SK-N-SH (cell line): ENCODE measurements around the gene ABCG4. TPM values are rescaled to one million over a fixed set of nuclear protein-coding genes. Genes with fewer than 3 reads are reported as not detected.

Experiments
- CTCF ChIA-PET: fragments of 300-600, 350-600 bp; formaldehyde crosslinking; extraction: SDS; loops from one replicate; lab custom pipeline; 2021; lab: Yijun Ruan, JAX
- POLR2A ChIA-PET: fragments of 350-600 bp; sonication (Branson Sonifier 250); formaldehyde crosslinking; extraction: SDS; loops from one replicate; lab custom pipeline; 2020; ENCODE audit warnings: antibody characterized with exemption, inconsistent platforms; lab: Yijun Ruan, JAX
- DNase-seq: peaks from one replicate; pipeline ENCODE4 v3.0.0; 2012
- H2AFZ ChIP-seq: fragments of 200-600 bp; sonication (generic); 2 replicates; pipeline ENCODE4 v1.8.1; 2016; ENCODE audit warnings: antibody characterized with exemption, mild to moderate bottlenecking, low read depth
- H3F3A ChIP-seq: fragments of 200-600 bp; sonication (generic); replicated peaks from 2 replicates; pipeline ENCODE3; 2016; ENCODE audit warnings: antibody characterized with exemption, mild to moderate bottlenecking; ENCODE audit not compliant: insufficient read depth
- H3K27ac ChIP-seq, 2 experiments: fragments of 200-500 bp in 1 of 2; fragments of 200-600 bp in 1 of 2; sonication (Bioruptor generic) in 1 of 2; sonication (generic), shearing (Covaris generic) in 1 of 2; 2 replicates each; pipeline versions ENCODE4 v1.5.1 to v1.6.1; 2014 to 2016; ENCODE audit warnings: low read depth in 2 of 2, inconsistent platforms in 1 of 2, low read length in 1 of 2, mild to moderate bottlenecking in 1 of 2, mixed read lengths in 1 of 2
- H3K27me3 ChIP-seq: fragments of 200-600 bp; sonication (generic), shearing (Covaris generic); 2 replicates; pipeline ENCODE4 v1.6.1; 2016; ENCODE audit warnings: mixed run types; ENCODE audit not compliant: insufficient read depth
- H3K36me3 ChIP-seq, 2 experiments: fragments of 200-500 bp in 1 of 2; fragments of 200-600 bp in 1 of 2; sonication (Bioruptor generic) in 1 of 2; sonication (generic) in 1 of 2; replicated peaks in 1 of 2; 2 replicates each; pipeline versions ENCODE3 to v1.5.1; 2014 to 2016; ENCODE audit warnings: low read length in 1 of 2, mild to moderate bottlenecking in 1 of 2; ENCODE audit not compliant: insufficient read depth in 2 of 2, control insufficient read depth in 1 of 2
- H3K4me1 ChIP-seq, 2 experiments: fragments of 200-500 bp in 1 of 2; fragments of 200-600 bp in 1 of 2; sonication (Bioruptor generic) in 1 of 2; sonication (generic), shearing (Covaris generic) in 1 of 2; 2 replicates each; pipeline versions ENCODE4 v1.5.1 to v1.6.1; 2014 to 2016; ENCODE audit warnings: low read depth in 1 of 2, low read length in 1 of 2, mixed run types in 1 of 2; ENCODE audit not compliant: insufficient read depth in 2 of 2, control insufficient read depth in 1 of 2
- H3K4me2 ChIP-seq: fragments of 200-600 bp; sonication (generic), shearing (Covaris generic); 2 replicates; pipeline ENCODE4 v1.6.1; 2017; ENCODE audit warnings: mixed run types
- H3K4me3 ChIP-seq, 2 experiments: fragments of 200-500 bp in 1 of 2; fragments of 200-600 bp in 1 of 2; sonication (Bioruptor generic) in 1 of 2; sonication (generic), shearing (Covaris generic) in 1 of 2; 2 replicates each; pipeline versions ENCODE4 v1.5.1 to v1.8.1; 2014 to 2016; ENCODE audit warnings: low read depth in 2 of 2, inconsistent platforms in 1 of 2, low read length in 1 of 2, mild to moderate bottlenecking in 1 of 2, mixed read lengths in 1 of 2, moderate library complexity in 1 of 2
- H3K79me2 ChIP-seq: fragments of 200-600 bp; sonication (generic); 2 replicates; pipeline ENCODE4 v1.8.1; 2017; ENCODE audit warnings: mild to moderate bottlenecking; ENCODE audit not compliant: insufficient read depth
- H3K9ac ChIP-seq: fragments of 200-600 bp; sonication (generic); 2 replicates; pipeline ENCODE4 v1.6.1; 2017; ENCODE audit warnings: mixed run types
- H3K9me2 ChIP-seq: fragments of 200-600 bp; sonication (generic); 2 replicates; pipeline ENCODE4 v1.6.1; 2017; ENCODE audit warnings: mixed run types
- H3K9me3 ChIP-seq: fragments of 200-600 bp; sonication (generic); 2 replicates; pipeline ENCODE4 v1.6.1; 2017; ENCODE audit warnings: mixed run types, mild to moderate bottlenecking, moderate library complexity
- H4K20me1 ChIP-seq: fragments of 200-600 bp; sonication (generic); 2 replicates; pipeline ENCODE4 v1.6.1; 2017; ENCODE audit warnings: mild to moderate bottlenecking, mixed run types; ENCODE audit not compliant: insufficient read depth
- CHD2 ChIP-seq: fragments of 150-350 bp; IDR thresholded peaks from 2 replicates; pipeline ENCODE4 v1.6.1; 2018; ENCODE audit warnings: low read length; ENCODE audit not compliant: partially characterized antibody
- CTCF ChIP-seq: fragments of 200-600 bp; sonication (generic); IDR thresholded peaks from 2 replicates; pipeline ENCODE4 v1.6.1; 2017; ENCODE audit warnings: antibody characterized with exemption, mild to moderate bottlenecking, moderate library complexity
- ELF1 ChIP-seq: IDR thresholded peaks from 2 replicates; pipeline ENCODE4 v1.4.0; 2012
- EP300 ChIP-seq, 2 experiments: IDR thresholded peaks; 2 replicates each; pipeline versions ENCODE4 v1.4.0 to v1.6.1; 2012; ENCODE audit warnings: borderline replicate concordance in 1 of 2, low read depth in 1 of 2, low read length in 1 of 2
- FOSL2 ChIP-seq: IDR thresholded peaks from 2 replicates; pipeline ENCODE4 v1.4.0; 2012; ENCODE audit warnings: low read depth, mild to moderate bottlenecking, moderate library complexity, borderline replicate concordance
- FOXJ3 ChIP-seq: sonication (generic); formaldehyde crosslinking; IDR thresholded peaks from 2 replicates; pipeline ENCODE4 v1.5.1; 2020; ENCODE audit warnings: mild to moderate bottlenecking, missing genetic modification reagents
- FOXM1 ChIP-seq: IDR thresholded peaks from 2 replicates; pipeline ENCODE4 v1.4.0; 2012; ENCODE audit warnings: low read depth, mild to moderate bottlenecking
- GATA2 ChIP-seq: sonication (generic); formaldehyde crosslinking; IDR thresholded peaks from 2 replicates; pipeline ENCODE4 v1.5.0; 2020; ENCODE audit warnings: mild to moderate bottlenecking, missing genetic modification reagents
- JUND ChIP-seq: IDR thresholded peaks from 2 replicates; pipeline ENCODE4 v1.4.0; 2012
- MAX ChIP-seq: IDR thresholded peaks from 2 replicates; pipeline ENCODE4 v1.4.0; 2012; ENCODE audit warnings: low read depth
- MEF2A ChIP-seq: IDR thresholded peaks from 2 replicates; pipeline ENCODE4 v1.4.0; 2012; ENCODE audit warnings: low read depth, borderline replicate concordance
- MXI1 ChIP-seq: IDR thresholded peaks from 2 replicates; pipeline ENCODE4 v1.6.1; 2012; ENCODE audit warnings: mild to moderate bottlenecking, low read depth, low read length, improper control_type of control experiment
- NFIC ChIP-seq: IDR thresholded peaks from 2 replicates; pipeline ENCODE4 v1.4.0; 2012; ENCODE audit warnings: borderline replicate concordance
- POLR2AphosphoS5 ChIP-seq: IDR thresholded peaks from 2 replicates; pipeline ENCODE4 v1.6.1; 2012; ENCODE audit warnings: low read depth, low read length
- RAD21 ChIP-seq: IDR thresholded peaks from 2 replicates; pipeline ENCODE4 v1.6.1; 2012; ENCODE audit warnings: mild to moderate bottlenecking, low read length
- RCOR1 ChIP-seq: fragments of 150-350 bp; IDR thresholded peaks from 2 replicates; pipeline ENCODE4 v1.6.1; 2017; ENCODE audit warnings: antibody characterized with exemption, low read length
- RFX5 ChIP-seq: IDR thresholded peaks from 2 replicates; pipeline ENCODE4 v1.6.1; 2012; ENCODE audit warnings: mild to moderate bottlenecking, improper control_type of control experiment, low read length
- SIN3A ChIP-seq: IDR thresholded peaks from 2 replicates; pipeline ENCODE4 v1.6.1; 2012; ENCODE audit warnings: low read depth, mild to moderate bottlenecking, low read length, moderate library complexity, borderline replicate concordance
- SMC3 ChIP-seq: IDR thresholded peaks from 2 replicates; pipeline ENCODE4 v1.6.1; 2012; ENCODE audit warnings: low read depth, low read length, improper control_type of control experiment
- TAF1 ChIP-seq: IDR thresholded peaks from 2 replicates; pipeline ENCODE4 v1.6.1; 2012; ENCODE audit warnings: low read depth, mild to moderate bottlenecking, low read length, moderate library complexity, borderline replicate concordance
- TCF12 ChIP-seq: IDR thresholded peaks from 2 replicates; pipeline ENCODE4 v1.4.0; 2012
- TEAD4 ChIP-seq: IDR thresholded peaks from 2 replicates; pipeline ENCODE4 v1.4.0; 2012; ENCODE audit warnings: mild to moderate bottlenecking, borderline replicate concordance; ENCODE audit not compliant: insufficient read depth
- ZBTB33 ChIP-seq: IDR thresholded peaks from 2 replicates; pipeline ENCODE4 v1.4.0; 2012; ENCODE audit warnings: low read depth, borderline replicate concordance
- WGBS: methylation state at CpG from one replicate; pipeline ENCODE4 v1.1.6; 2017; ENCODE audit warnings: low lambda C conversion rate; 5-methylcytosine and 5-hydroxymethylcytosine counted together
- polyA plus RNA-seq, 3 experiments: library from polyadenylated mRNA; depleted of rRNA; stranded (reverse); fragments of >200 nt; gene quantifications; 2 replicates each; pipeline ENCODE4 v1.2.3, GENCODE V29; 2012

Gene ABCG4
- polyA plus RNA-seq, 1 of the 3 experiments (the other 2 are of a cell fraction), result 0.72 TPM

GRCh38 chr11:119157063-119157462, 8.2 kb downstream of the ABCG4 start:
- no peaks in the 10 kb centered on the region for H3K36me3 ChIP-seq
- H4K20me1 ChIP-seq, result no peaks in the 10 kb centered on the region
- no peak overlapping the region for H3K4me3 ChIP-seq
- H3K9me3 ChIP-seq, result no peaks in the 10 kb centered on the region
- TF ChIP-seq NFIC (no peak), CTCF (no peak), TCF12 (no peak), EP300 (IDR thresholded peaks at IDR 0.05; ENCODE audit: borderline replicate concordance in 1 of 2, low read depth in 1 of 2, low read length in 1 of 2) (no peak), ZBTB33 (no peak), RFX5 (no peak), RAD21 (no peak), ELF1 (no peak), MAX (no peak), RCOR1 (no peak), TEAD4 (no peak), SIN3A (no peak), FOXJ3 (no peak), TAF1 (no peak), FOSL2 (no peak)
- no peaks in the 10 kb centered on the region for H3K79me2 ChIP-seq
- H3K27ac ChIP-seq, result no peak overlapping the region
- no peaks in the 10 kb centered on the region for H3F3A ChIP-seq
- H3K9ac ChIP-seq, result no peak overlapping the region
- ChIA-PET POLR2A (no interaction called here), CTCF (interaction anchor here (0.6 to 8.9 kb wide), 10 partner anchors 8 to 318 kb away, joined by 3 to 48 read pairs (median 4); partner anchors contain the start of genes ABCG4, CBL and NLRX1)
- H3K27me3 ChIP-seq, result no peaks in the 10 kb centered on the region
- DNase-seq, result peak; percentile 30
- peaks cover 0 to 5% of the 10 kb centered on the region in 2 experiments; a peak in 1 of 4 replicates for H3K4me1 ChIP-seq
- no peaks in the 10 kb centered on the region for H3K9me2 ChIP-seq
- 64% methylated on average over 2 of the region's 3 CpGs for WGBS
- H2AFZ ChIP-seq, result no peak overlapping the region
- no peak overlapping the region for H3K4me2 ChIP-seq

GRCh38 chr11:119158467-119158866, 9.6 kb downstream of the ABCG4 start:
- no peaks in the 10 kb centered on the region for H3K9me2 ChIP-seq
- H3K9ac ChIP-seq, result no peak overlapping the region
- WGBS, result 91% methylated on average over 13 of the region's 13 CpGs
- H3K27ac ChIP-seq, result no peak overlapping the region
- ChIA-PET CTCF (interaction anchor here (1.2 to 8.9 kb wide), 4 partner anchors 10 to 48 kb away, joined by 3 to 48 read pairs (median 6); partner anchors contain the start of genes ABCG4 and CBL), POLR2A (no interaction called here)
- DNase-seq, result no peak
- no peaks in the 10 kb centered on the region for H4K20me1 ChIP-seq
- no peaks in the 10 kb centered on the region for H3K27me3 ChIP-seq
- H3K4me1 ChIP-seq, result peaks cover 0 to 7% of the 10 kb centered on the region in 2 experiments; a peak in 1 of 4 replicates
- no peaks in the 10 kb centered on the region for H3K9me3 ChIP-seq
- no peak overlapping the region for H3K4me2 ChIP-seq
- H2AFZ ChIP-seq, result no peak overlapping the region
- H3F3A ChIP-seq, result no peaks in the 10 kb centered on the region
- no peak overlapping the region for H3K4me3 ChIP-seq
- H3K79me2 ChIP-seq, result no peaks in the 10 kb centered on the region
- H3K36me3 ChIP-seq, result no peaks in the 10 kb centered on the region
- TF ChIP-seq MAX, result no peak
- TF ChIP-seq GATA2, result no peak
- TF ChIP-seq MXI1, result no peak
- TF ChIP-seq POLR2AphosphoS5, result no peak
- no peak for TF ChIP-seq RFX5
- no peak for TF ChIP-seq CHD2
- no peak for TF ChIP-seq TAF1
- no peak for TF ChIP-seq RAD21
- TF ChIP-seq FOXJ3, result no peak
- no peak for TF ChIP-seq JUND
- TF ChIP-seq MEF2A, result no peak
- TF ChIP-seq NFIC, result no peak
- no peak for TF ChIP-seq SMC3
- no peak for TF ChIP-seq FOXM1
